GM10266 (cell line): ENCODE data around the gene DOHH.

Experiments used
- DNase-seq: peaks from one replicate; pipeline ENCODE4 v3.0.0; 2012; ENCODE audit errors: extremely low spot score
- TF ChIP-seq, protein P1 (sequence below): IDR thresholded peaks from 2 replicates; pipeline ENCODE4 v1.5.1; 2012; ENCODE audit warnings: mild to moderate bottlenecking, low read depth; ENCODE audit not compliant: control insufficient read depth, insufficient read depth; ENCODE audit errors: missing control alignments

Gene DOHH

DNA sequence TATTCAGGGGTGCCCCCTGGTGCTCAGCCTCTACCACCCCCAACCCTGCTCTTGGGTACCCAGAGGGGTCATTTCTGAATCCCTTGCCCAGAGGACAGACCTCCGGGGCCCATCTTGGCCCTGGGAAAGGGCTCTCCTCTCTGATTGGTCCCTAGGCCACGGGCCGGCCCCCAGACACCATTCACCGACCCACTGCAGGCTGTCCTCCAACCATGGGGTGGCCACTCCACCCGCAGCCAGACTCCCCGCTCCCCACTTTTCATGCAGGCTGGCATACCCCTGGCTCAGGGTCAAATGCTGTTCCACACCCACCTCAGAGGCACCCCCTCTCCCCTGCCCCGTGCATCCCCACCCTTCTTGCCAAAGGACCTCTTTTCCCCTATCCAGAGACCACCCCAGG is 34.9 kb downstream of the DOHH start:
- TF ChIP-seq, protein P1, sequence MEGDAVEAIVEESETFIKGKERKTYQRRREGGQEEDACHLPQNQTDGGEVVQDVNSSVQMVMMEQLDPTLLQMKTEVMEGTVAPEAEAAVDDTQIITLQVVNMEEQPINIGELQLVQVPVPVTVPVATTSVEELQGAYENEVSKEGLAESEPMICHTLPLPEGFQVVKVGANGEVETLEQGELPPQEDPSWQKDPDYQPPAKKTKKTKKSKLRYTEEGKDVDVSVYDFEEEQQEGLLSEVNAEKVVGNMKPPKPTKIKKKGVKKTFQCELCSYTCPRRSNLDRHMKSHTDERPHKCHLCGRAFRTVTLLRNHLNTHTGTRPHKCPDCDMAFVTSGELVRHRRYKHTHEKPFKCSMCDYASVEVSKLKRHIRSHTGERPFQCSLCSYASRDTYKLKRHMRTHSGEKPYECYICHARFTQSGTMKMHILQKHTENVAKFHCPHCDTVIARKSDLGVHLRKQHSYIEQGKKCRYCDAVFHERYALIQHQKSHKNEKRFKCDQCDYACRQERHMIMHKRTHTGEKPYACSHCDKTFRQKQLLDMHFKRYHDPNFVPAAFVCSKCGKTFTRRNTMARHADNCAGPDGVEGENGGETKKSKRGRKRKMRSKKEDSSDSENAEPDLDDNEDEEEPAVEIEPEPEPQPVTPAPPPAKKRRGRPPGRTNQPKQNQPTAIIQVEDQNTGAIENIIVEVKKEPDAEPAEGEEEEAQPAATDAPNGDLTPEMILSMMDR, result no peak
- DNase-seq, result no peak

DNA sequence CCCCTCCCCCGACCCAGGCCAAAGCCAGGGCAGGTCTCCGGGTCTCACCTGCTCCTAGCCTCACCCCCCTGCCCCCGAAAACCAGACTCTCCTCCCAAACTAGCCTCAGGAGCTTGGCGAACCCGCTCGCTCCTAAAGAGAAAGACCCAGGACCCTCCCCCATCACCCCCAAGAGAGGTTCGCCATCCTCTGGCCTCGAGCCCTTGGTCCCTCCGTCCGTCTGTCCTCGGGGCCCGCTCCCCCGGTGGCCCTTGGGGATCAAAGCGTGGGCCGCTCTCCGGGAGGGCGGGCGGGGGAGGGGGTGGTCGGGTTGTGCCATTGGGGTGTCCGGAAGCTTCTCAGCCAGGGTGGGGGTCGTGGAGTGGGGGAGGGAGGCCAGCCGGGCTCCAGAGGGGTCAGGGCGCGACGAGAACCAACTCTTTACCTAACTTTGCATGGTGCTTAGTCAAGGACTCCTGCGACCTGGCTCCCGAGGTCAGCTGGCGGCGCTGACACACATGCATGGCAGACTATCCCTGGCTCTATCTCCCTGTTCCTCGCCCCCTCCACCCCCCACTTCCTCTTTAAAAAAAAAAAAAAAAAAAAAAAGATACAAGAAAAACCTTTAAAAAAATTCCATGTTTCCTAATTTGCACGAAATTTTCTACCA is 35.8 kb downstream of the DOHH start:
- TF ChIP-seq, protein P1, result no peak
- no peak for DNase-seq

GRCh38 chr19:3463714-3464586 is 36.5 kb downstream of the DOHH start:
- TF ChIP-seq, protein P1, result no peak
- DNase-seq, result no peak

DNA sequence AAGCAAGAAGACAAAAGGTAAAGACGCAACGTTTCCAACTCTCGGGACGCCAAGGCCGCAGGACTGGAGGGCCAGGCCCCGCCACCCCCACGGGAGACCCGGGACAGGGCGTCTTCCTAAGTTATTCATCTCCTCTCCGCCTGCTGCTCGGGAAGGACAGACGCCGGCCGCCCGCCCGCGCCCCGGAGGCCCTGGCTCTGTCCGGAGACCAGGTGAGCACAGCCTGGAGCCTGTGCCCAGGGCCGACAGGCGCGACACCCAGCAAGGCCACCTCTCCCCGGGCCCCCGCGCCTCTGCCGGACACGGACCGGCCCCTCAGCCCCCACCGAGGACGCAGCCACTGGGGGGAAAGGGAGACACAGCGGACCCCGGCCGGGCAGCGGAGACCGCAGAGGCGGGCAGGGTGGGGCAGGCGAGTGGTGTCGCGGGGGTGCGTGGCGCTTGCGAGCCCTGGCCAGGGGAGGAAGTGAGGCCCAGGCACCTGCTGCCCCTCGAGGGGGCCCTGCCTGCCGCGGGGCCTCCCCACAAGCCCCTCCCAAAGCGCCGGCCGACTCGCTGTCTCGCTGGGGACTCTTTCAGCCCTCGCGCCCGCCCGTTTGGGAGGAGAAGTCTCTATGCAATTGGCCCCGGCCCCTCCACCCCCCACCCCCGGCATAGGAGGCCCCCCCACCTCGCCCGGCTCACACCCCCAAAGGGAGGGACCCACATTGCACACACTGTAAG is 37.3 kb downstream of the DOHH start:
- DNase-seq, result no peak
- TF ChIP-seq, protein P1, result no peak

DNA sequence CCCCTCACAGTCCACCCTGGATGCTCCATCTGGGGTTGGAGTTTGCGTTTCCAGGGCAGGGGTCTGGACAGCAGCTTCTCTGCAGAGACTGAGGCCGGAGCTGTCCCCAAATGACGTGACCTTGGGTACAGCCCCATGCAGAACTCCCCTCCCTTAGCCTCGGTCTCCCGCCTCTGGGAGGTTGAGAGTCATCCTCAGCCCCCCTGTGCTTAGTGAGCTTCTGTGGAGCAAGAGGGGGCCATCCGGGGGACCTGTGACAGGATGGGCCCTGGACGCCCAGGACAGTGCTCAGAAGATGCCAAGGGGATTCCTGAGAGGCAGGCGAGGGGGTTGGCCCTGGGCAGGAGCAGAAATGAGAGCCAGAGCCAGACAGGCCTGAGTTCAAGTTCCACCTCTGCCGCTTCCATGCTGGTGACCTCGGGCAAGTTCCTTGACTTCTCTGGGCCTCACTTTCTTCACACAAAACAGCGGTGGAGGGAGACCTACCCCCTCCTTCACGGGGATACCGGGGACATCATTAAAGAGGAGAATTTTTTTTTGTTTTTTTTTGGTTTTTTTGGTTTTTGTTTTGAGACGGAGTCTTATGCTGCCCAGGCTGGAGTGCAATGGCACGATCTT is 40.4 kb downstream of the DOHH start:
- TF ChIP-seq, protein P1, result no peak

DNA sequence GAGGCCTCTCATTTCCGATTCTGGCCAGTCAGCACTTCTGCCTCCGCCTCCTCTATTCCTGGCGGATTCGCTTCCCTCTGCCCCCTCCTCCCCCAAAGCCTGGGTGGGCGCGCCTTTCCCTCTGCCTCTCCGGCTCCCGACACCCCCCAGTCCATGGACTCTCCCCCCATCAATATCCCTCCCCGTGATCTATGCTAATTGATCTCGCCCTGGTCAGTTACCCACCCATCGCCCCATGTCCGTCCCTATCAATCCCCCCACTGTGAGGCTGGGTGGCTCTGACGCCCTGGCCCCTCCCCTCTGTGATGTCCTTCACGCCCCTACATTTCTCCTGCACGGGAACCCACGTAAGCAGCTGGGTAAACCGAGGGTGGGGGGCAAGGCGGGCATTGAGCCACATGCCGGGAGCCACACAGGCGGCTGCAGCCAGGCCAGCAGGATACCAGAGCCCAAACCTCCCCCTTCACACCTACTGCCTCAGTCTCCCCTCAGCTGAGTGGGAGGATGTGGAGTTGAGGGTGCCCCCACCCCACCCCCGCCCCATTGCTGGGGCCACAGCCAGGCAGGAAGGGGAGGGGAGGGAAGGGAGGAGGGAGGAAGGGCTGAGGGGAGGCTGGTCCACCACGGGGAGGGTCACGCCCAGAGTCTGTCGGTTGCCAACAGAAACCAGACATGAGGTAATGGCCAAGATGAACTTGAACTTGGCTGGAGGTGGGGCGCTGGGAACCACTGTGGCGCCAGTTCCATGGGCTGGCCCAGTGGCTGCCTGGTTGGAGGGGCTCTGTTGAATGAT is 41.2 kb downstream of the DOHH start:
- TF ChIP-seq, protein P1, result no peak
- no peak for DNase-seq

More for the DNA sequence above, 40.4 kb downstream of the DOHH start:
- DNase-seq, result no peak
